ENCODE data around the gene DDIT3. TPM values are rescaled to one million over a fixed set of nuclear protein-coding genes. Genes with fewer than 3 reads are reported as not detected.

Gene DDIT3
- total RNA-seq, 4 donors from 2014 or later = 23.3 to 68.8 (median 45.1) TPM

- no peak for TF ChIP-seq CTCF (IDR thresholded peaks at IDR 0.05; ENCODE audit: low read depth)
Observed at GRCh38 chr12:57535764-57536596, 15.7 kb upstream of the DDIT3 start.

- no peak for TF ChIP-seq CTCF (IDR thresholded peaks at IDR 0.05; ENCODE audit: low read depth)
Observed at GRCh38 chr12:57534991-57535543, 14.8 kb upstream of the DDIT3 start.

GRCh38 chr12:57534250-57534649 lies 13.9 kb upstream of the DDIT3 start:
- no peak for TF ChIP-seq CTCF (IDR thresholded peaks at IDR 0.05; ENCODE audit: low read depth)

GRCh38 chr12:57533108-57533507 lies 12.8 kb upstream of the DDIT3 start:
- no peak for TF ChIP-seq CTCF (IDR thresholded peaks at IDR 0.05; ENCODE audit: low read depth)

- no peak for TF ChIP-seq CTCF (IDR thresholded peaks at IDR 0.05; ENCODE audit: low read depth)
Observed at GRCh38 chr12:57531836-57532235, 11.5 kb upstream of the DDIT3 start.

- TF ChIP-seq CTCF (IDR thresholded peaks at IDR 0.05; ENCODE audit: low read depth) = no peak
Observed at GRCh38 chr12:57530396-57531142, 10.3 kb upstream of the DDIT3 start.

GRCh38 chr12:57529831-57530230 lies 9.5 kb upstream of the DDIT3 start:
- TF ChIP-seq CTCF (IDR thresholded peaks at IDR 0.05; ENCODE audit: low read depth) = no peak
